ENCODE measurements around the gene NPAS3.

The NPAS3 gene

GRCh38 chr14:33240466-33240865 lies 301.8 kb downstream of the NPAS3 start:
- TF ChIP-seq, protein P1, sequence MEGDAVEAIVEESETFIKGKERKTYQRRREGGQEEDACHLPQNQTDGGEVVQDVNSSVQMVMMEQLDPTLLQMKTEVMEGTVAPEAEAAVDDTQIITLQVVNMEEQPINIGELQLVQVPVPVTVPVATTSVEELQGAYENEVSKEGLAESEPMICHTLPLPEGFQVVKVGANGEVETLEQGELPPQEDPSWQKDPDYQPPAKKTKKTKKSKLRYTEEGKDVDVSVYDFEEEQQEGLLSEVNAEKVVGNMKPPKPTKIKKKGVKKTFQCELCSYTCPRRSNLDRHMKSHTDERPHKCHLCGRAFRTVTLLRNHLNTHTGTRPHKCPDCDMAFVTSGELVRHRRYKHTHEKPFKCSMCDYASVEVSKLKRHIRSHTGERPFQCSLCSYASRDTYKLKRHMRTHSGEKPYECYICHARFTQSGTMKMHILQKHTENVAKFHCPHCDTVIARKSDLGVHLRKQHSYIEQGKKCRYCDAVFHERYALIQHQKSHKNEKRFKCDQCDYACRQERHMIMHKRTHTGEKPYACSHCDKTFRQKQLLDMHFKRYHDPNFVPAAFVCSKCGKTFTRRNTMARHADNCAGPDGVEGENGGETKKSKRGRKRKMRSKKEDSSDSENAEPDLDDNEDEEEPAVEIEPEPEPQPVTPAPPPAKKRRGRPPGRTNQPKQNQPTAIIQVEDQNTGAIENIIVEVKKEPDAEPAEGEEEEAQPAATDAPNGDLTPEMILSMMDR (IDR thresholded peaks at IDR 0.05; ENCODE audit: low read depth, low read length) = no peak
- no peak overlapping the region for H3K4me3 ChIP-seq (ENCODE audit: low read depth, low read length)

DNA sequence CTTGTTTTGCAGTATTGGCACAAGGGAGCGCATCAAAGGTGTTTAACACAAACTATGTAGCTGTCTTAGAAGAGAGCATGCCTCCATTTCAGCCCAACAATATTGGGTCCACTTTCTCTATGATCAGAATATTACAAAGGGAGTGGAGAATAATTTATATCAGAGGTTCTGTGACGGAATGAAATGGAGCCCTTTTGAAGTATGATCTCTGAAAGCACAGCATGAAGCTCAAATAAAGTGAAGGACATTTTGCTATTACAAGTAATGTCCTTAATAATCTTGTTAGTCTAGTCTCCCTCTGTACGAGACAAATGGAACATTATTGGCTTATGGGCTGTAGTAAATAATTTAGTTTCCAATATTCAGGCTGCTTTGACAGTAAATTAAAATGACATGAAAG lies 302.7 kb downstream of the NPAS3 start:
- TF ChIP-seq, protein P1 (IDR thresholded peaks at IDR 0.05; ENCODE audit: low read depth, low read length) = no peak
- no peak overlapping the region for H3K4me3 ChIP-seq (ENCODE audit: low read depth, low read length)

DNA sequence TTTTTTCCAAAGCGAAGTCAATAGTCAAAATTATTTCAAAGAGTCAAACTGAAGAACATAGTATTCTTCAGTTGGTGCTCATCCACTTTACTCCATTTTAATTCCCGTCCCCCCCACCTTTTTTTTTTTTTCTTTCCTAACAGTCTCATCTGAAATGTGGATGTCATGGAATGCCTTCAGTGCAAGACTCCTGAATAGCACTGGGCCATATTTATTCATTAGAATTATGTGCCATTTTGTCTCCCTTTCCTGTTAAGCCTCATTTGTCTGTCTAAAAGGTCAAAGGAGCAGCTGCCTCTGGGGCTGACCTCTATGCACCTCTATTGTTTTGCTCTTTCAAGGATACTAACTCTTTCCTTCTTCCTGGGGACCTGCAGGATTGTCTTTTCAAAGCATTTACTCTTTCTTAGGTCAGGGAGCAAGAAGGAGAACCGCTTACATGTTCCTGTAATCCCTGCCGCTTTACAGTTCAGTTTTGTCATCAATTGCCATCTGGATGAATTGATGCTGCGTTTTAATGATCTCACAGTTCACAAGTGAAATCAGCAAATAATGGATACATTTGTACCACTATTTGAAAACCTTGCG lies 310.6 kb downstream of the NPAS3 start:
- TF ChIP-seq, protein P1 (IDR thresholded peaks at IDR 0.05; ENCODE audit: low read depth, low read length) = no peak
- H3K4me3 ChIP-seq (ENCODE audit: low read depth, low read length) = no peak overlapping the region

GRCh38 chr14:33250963-33251362 lies 312.3 kb downstream of the NPAS3 start:
- no peak overlapping the region for H3K4me3 ChIP-seq (ENCODE audit: low read depth, low read length)
- TF ChIP-seq, protein P1 (IDR thresholded peaks at IDR 0.05; ENCODE audit: low read depth, low read length) = no peak

- TF ChIP-seq, protein P1 (IDR thresholded peaks at IDR 0.05; ENCODE audit: low read depth, low read length) = no peak
- no peak overlapping the region for H3K4me3 ChIP-seq (ENCODE audit: low read depth, low read length)
Measured at GRCh38 chr14:33254342-33254741, 315.7 kb downstream of the NPAS3 start.

GRCh38 chr14:33254861-33255395 lies 316.2 kb downstream of the NPAS3 start:
- H3K4me3 ChIP-seq (ENCODE audit: low read depth, low read length) = no peak overlapping the region
- TF ChIP-seq, protein P1 (IDR thresholded peaks at IDR 0.05; ENCODE audit: low read depth, low read length) = no peak

DNA sequence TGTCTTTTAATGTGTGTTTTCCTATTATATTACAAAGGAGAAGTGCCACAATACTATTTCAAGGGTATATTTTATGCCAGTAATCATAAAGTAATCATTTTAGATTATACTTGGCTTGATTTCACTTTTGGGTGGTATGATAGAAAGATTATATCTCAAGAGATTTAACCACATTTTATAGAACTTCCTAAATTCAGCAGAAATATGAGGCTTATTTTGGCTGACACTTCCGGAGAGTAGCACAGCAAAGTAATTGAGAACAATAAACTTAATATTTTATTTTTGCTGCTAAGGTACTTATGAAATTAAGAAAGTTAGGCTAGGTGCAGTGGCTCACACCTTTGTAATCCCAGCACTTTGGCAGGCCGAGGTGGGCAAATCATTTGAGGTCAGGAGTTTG lies 319.1 kb downstream of the NPAS3 start:
- no peak overlapping the region for H3K4me3 ChIP-seq (ENCODE audit: low read depth, low read length)
- TF ChIP-seq, protein P1 (IDR thresholded peaks at IDR 0.05; ENCODE audit: low read depth, low read length) = no peak

Measured in WI38 (cell line).